Diencephalon (tissue), 1 donor: ENCODE data around the gene RAB3GAP2. TPM values are rescaled to one million over a fixed set of nuclear protein-coding genes. Genes with fewer than 3 reads are reported as not detected.

Source experiments
- small RNA-seq: library from RNA; depleted of rRNA; stranded (forward); fragments of <200 nt; gene quantifications from one replicate; pipeline ENCODE3, GENCODE V24; 2014
- total RNA-seq: library from RNA; depleted of rRNA; stranded (reverse); fragments of >200 nt; gene quantifications from one replicate; pipeline ENCODE4 v1.2.3, GENCODE V29; 2014

The RAB3GAP2 gene, protein sequence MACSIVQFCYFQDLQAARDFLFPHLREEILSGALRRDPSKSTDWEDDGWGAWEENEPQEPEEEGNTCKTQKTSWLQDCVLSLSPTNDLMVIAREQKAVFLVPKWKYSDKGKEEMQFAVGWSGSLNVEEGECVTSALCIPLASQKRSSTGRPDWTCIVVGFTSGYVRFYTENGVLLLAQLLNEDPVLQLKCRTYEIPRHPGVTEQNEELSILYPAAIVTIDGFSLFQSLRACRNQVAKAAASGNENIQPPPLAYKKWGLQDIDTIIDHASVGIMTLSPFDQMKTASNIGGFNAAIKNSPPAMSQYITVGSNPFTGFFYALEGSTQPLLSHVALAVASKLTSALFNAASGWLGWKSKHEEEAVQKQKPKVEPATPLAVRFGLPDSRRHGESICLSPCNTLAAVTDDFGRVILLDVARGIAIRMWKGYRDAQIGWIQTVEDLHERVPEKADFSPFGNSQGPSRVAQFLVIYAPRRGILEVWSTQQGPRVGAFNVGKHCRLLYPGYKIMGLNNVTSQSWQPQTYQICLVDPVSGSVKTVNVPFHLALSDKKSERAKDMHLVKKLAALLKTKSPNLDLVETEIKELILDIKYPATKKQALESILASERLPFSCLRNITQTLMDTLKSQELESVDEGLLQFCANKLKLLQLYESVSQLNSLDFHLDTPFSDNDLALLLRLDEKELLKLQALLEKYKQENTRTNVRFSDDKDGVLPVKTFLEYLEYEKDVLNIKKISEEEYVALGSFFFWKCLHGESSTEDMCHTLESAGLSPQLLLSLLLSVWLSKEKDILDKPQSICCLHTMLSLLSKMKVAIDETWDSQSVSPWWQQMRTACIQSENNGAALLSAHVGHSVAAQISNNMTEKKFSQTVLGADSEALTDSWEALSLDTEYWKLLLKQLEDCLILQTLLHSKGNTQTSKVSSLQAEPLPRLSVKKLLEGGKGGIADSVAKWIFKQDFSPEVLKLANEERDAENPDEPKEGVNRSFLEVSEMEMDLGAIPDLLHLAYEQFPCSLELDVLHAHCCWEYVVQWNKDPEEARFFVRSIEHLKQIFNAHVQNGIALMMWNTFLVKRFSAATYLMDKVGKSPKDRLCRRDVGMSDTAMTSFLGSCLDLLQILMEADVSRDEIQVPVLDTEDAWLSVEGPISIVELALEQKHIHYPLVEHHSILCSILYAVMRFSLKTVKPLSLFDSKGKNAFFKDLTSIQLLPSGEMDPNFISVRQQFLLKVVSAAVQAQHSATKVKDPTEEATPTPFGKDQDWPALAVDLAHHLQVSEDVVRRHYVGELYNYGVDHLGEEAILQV (N-terminal part only)
- total RNA-seq = 44.3 TPM

DNA sequence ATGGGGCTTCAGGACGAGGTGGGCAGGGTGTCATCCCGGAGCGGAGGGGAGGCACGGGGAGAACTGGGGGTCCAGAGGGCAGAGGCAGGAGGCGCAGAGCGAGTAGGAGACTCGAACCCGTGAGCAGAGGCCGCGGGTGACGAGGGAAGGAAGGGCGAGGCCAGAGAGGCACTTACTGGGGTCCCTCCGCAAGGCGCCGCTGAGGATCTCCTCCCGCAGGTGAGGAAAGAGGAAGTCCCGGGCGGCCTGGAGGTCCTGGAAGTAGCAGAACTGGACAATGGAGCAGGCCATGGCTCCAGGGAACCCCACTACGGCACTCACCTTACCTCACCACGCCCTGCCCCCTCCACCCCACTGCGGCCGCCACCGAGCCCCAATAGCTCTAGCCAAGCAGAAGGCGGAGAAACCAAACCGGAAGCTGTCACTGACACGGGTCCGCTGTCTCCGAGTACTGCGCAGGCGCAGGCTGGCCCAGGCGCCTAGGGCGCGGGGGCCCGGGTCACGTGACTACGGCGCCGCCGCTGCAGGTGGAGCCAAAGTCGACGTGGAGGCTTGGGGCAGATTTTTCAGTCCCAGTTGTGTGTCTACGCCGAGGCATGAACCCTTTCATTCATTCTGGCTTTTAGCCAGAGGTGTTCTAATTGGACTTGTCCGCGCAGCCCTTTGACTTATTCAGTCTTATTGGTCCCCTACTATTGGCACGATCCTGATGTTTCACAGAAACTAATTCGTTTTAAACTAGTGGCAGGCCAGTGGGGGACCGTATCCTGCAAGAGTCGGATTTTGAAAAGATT is at the start of gene RAB3GAP2:
Gene RAB3GAP2, minus strand, starts transcription at position 407 of the 794 bp plus-strand sequence. Its CDS starts 116 bp downstream, at position 291.

Small RNAs within 50 kb of the gene (small RNA-seq; reads per million reads assigned to genes)
- gene MIR194-1 (0.08 reads per million), gene MIR215 (1.4 reads per million, percentile 83 among the genes with 10 or more reads in this experiment), gene MIR664A (not detected), gene SNORA36B (not detected)

Other genes with a start within 250 kb of the RAB3GAP2 start
- gene EPRS1, start 225.9 kb downstream of the RAB3GAP2 start, total RNA-seq = 158 TPM
- gene BPNT1, start 182.7 kb downstream of the RAB3GAP2 start, total RNA-seq = 19.8 TPM
- gene IARS2, start 178.3 kb downstream of the RAB3GAP2 start, total RNA-seq = 61.1 TPM